Caco-2 (cell line): ENCODE measurements around the gene VKORC1. TPM values are rescaled to one million over a fixed set of nuclear protein-coding genes. Genes with fewer than 3 reads are reported as not detected.

ENCODE experiments used
- BruUV-seq: library from RNA; stranded (reverse); fragments of 400-500 nt; replicated peaks from 2 replicates; lab custom pipeline; 2021; lab: Mats Ljungman, UMichigan
- CTCF ChIA-PET: fragments of 300-600 bp; sonication (Branson Sonifier 250); formaldehyde crosslinking; loops from one replicate; lab custom pipeline; 2022; ENCODE audit warnings: antibody characterized with exemption; lab: Charles Lee
- POLR2A ChIA-PET: fragments of 300-600 bp; sonication (Branson Sonifier 250); formaldehyde crosslinking; loops from one replicate; lab custom pipeline; 2022; ENCODE audit warnings: antibody characterized with exemption; lab: Charles Lee
- DNase-seq, 2 experiments: peaks; one replicate each; pipeline versions ENCODE4 v3.0.0 to v3.0.0-alpha.2; 2020 to 2022
- H3K27me3 ChIP-seq: replicated peaks from 2 replicates; pipeline ENCODE4 v1.6.0; 2011; ENCODE audit warnings: low read length; ENCODE audit not compliant: control insufficient read depth, insufficient read depth
- H3K36me3 ChIP-seq: 2 replicates; pipeline ENCODE4 v1.5.1; 2011; ENCODE audit warnings: low read length; ENCODE audit not compliant: control insufficient read depth, insufficient read depth
- H3K4me1 ChIP-seq: fragments of 250-450 bp; sonication (Bioruptor Pico); 2 replicates; pipeline ENCODE4 v1.5.1; 2020; ENCODE audit warnings: mild to moderate bottlenecking
- H3K4me3 ChIP-seq: 2 replicates; pipeline ENCODE4 v1.5.1; 2011; ENCODE audit warnings: low read depth, mild to moderate bottlenecking, control low read depth, low read length
- H3K9me3 ChIP-seq: fragments of 250-450 bp; sonication (Bioruptor Pico); 2 replicates; pipeline ENCODE4 v1.5.1; 2020; ENCODE audit warnings: mild to moderate bottlenecking, moderate library complexity
- H3K27ac Mint-ChIP-seq: one replicate; pipeline ENCODE4 v1.8.0; 2022; ENCODE audit warnings: mixed read lengths; ENCODE audit not compliant: unreplicated experiment
- H3K27me3 Mint-ChIP-seq: one replicate; pipeline ENCODE4 v1.8.0; 2022; ENCODE audit warnings: mixed read lengths; ENCODE audit not compliant: insufficient read depth, unreplicated experiment
- H3K36me3 Mint-ChIP-seq: one replicate; pipeline ENCODE4 v1.8.0; 2022; ENCODE audit warnings: mild to moderate bottlenecking, mixed read lengths; ENCODE audit not compliant: insufficient read depth, unreplicated experiment
- H3K4me1 Mint-ChIP-seq: one replicate; pipeline ENCODE4 v1.8.0; 2022; ENCODE audit warnings: low read depth, mixed read lengths; ENCODE audit not compliant: unreplicated experiment
- H3K4me3 Mint-ChIP-seq: one replicate; pipeline ENCODE4 v1.8.0; 2022; ENCODE audit warnings: mild to moderate bottlenecking, moderate library complexity, mixed read lengths; ENCODE audit not compliant: unreplicated experiment
- H3K9me3 Mint-ChIP-seq: one replicate; pipeline ENCODE4 v1.8.0; 2022; ENCODE audit warnings: mixed read lengths; ENCODE audit not compliant: unreplicated experiment
- CTCF ChIP-seq, 2 experiments: fragments of 200-600 bp in 1 of 2; IDR thresholded peaks; 1 replicate in 1 of 2; 2 replicates in 1 of 2; pipeline versions ENCODE4 v1.5.1 to v1.8.0; 2011 to 2022; ENCODE audit warnings: antibody characterized with exemption in 1 of 2, control low read depth in 1 of 2, inconsistent platforms in 1 of 2, low read depth in 1 of 2, low read length in 1 of 2, mild to moderate bottlenecking in 1 of 2, moderate library complexity in 1 of 2; ENCODE audit not compliant: insufficient read depth in 1 of 2, severe bottlenecking in 1 of 2, unreplicated experiment in 1 of 2
- intact Hi-C: fragments of 100-400 bp; cut with micrococcal nuclease; formaldehyde crosslinking; loops from one replicate; pipeline ENCODE4 v1.10.0; 2022; ENCODE audit not compliant: unreplicated experiment
- total RNA-seq: library from RNA; stranded (reverse); gene quantifications from 2 replicates; pipeline ENCODE4 v1.2.3, GENCODE V29; 2022

Gene VKORC1
- total RNA-seq, 1 experiment from 2014 or later, result 61.3 TPM

GRCh38 chr16:31082368-31083045 lies 12.1 kb downstream of the VKORC1 start:
- no peaks in the 10 kb centered on the region for H3K9me3 ChIP-seq
- peaks cover 3% of the 10 kb centered on the region for H3K36me3 ChIP-seq
- peaks cover 38% of the 10 kb centered on the region for H3K36me3 Mint-ChIP-seq
- CTCF ChIA-PET, result no interaction called here
- H3K27me3 Mint-ChIP-seq, result no peaks in the 10 kb centered on the region
- POLR2A ChIA-PET, result interaction anchor here (0.6 kb wide), 1 partner anchor 68 kb away, joined by 17 read pairs; no protein-coding TSS in a partner anchor
- no peak overlapping the region for H3K4me3 ChIP-seq
- no peaks in the 10 kb centered on the region for H3K4me1 Mint-ChIP-seq
- no peaks in the 10 kb centered on the region for H3K27me3 ChIP-seq
- no peak overlapping the region for H3K27ac Mint-ChIP-seq
- TF ChIP-seq CTCF (IDR thresholded peaks at IDR 0.05; ENCODE audit: insufficient read depth in 1 of 2, low read depth in 1 of 2, low read length in 1 of 2, severe bottlenecking in 1 of 2, unreplicated experiment in 1 of 2), result no peak
- BruUV-seq, result no TSS peak
- H3K4me1 ChIP-seq, result no peaks in the 10 kb centered on the region
- H3K4me3 Mint-ChIP-seq, result no peak overlapping the region
- H3K9me3 Mint-ChIP-seq, result no peaks in the 10 kb centered on the region
- intact Hi-C loops, result no loop called here
- DNase-seq, result no peak

- no peak for TF ChIP-seq CTCF (IDR thresholded peaks at IDR 0.05; ENCODE audit: insufficient read depth in 1 of 2, low read depth in 1 of 2, low read length in 1 of 2, severe bottlenecking in 1 of 2, unreplicated experiment in 1 of 2)
- intact Hi-C loops, result no loop called here
- no peaks in the 10 kb centered on the region for H3K4me1 ChIP-seq
- H3K9me3 ChIP-seq, result no peaks in the 10 kb centered on the region
- Mint-ChIP-seq H3K27me3 (no peaks in the 10 kb centered on the region), H3K9me3 (no peaks in the 10 kb centered on the region), H3K36me3 (peaks cover 38% of the 10 kb centered on the region), H3K4me3 (no peak overlapping the region), H3K27ac (no peak overlapping the region), H3K4me1 (no peaks in the 10 kb centered on the region)
- H3K36me3 ChIP-seq, result peaks cover 3% of the 10 kb centered on the region
- BruUV-seq, result no TSS peak
- no peaks in the 10 kb centered on the region for H3K27me3 ChIP-seq
- ChIA-PET POLR2A (interaction anchor here (0.6 kb wide), 1 partner anchor 67 kb away, joined by 17 read pairs; no protein-coding TSS in a partner anchor), CTCF (no interaction called here)
- DNase-seq, result no peak
- no peak overlapping the region for H3K4me3 ChIP-seq
Measured at GRCh38 chr16:31081428-31082351, 12.9 kb downstream of the VKORC1 start.

GRCh38 chr16:31080756-31081419 lies 13.7 kb downstream of the VKORC1 start:
- no peaks in the 10 kb centered on the region for H3K4me1 Mint-ChIP-seq
- intact Hi-C loops, result no loop called here
- BruUV-seq, result no TSS peak
- ChIA-PET POLR2A (no interaction called here), CTCF (no interaction called here)
- peaks cover 32% of the 10 kb centered on the region for H3K36me3 Mint-ChIP-seq
- Histone ChIP-seq H3K36me3 (peaks cover 3% of the 10 kb centered on the region), H3K27me3 (no peaks in the 10 kb centered on the region), H3K4me1 (no peaks in the 10 kb centered on the region), H3K9me3 (no peaks in the 10 kb centered on the region), H3K4me3 (no peak overlapping the region)
- H3K27me3 Mint-ChIP-seq, result no peaks in the 10 kb centered on the region
- H3K9me3 Mint-ChIP-seq, result no peaks in the 10 kb centered on the region
- TF ChIP-seq CTCF (IDR thresholded peaks at IDR 0.05; ENCODE audit: insufficient read depth in 1 of 2, low read depth in 1 of 2, low read length in 1 of 2, severe bottlenecking in 1 of 2, unreplicated experiment in 1 of 2), result no peak
- no peak overlapping the region for H3K27ac Mint-ChIP-seq
- no peak overlapping the region for H3K4me3 Mint-ChIP-seq
- no peak for DNase-seq
